Cortex of kidney (tissue), 1 donor: ENCODE results near the gene KCNMB3.
"Not testable (repeated sequence)": the region's sequence is repeated elsewhere in the genome, so short reads cannot be mapped to it uniquely, and the experiment has no call there.

Experiments used
- DNase-seq: peaks from one replicate; lab custom pipeline; 2025; lab: John Stamatoyannopoulos, UW

The KCNMB3 gene

GRCh38 chr3:179264449-179264848 lies 13.5 kb upstream of the KCNMB3 start:
- DNase-seq: no peak

GRCh38 chr3:179263134-179263533 lies 12.2 kb upstream of the KCNMB3 start:
- DNase-seq: no peak

- no peak for DNase-seq
Observed at GRCh38 chr3:179260949-179261765, 10.2 kb upstream of the KCNMB3 start.

- not testable (repeated sequence) for DNase-seq
Observed at GRCh38 chr3:179259959-179260756, 9.2 kb upstream of the KCNMB3 start.

- no peak for DNase-seq
Observed at GRCh38 chr3:179258820-179259219, 7.9 kb upstream of the KCNMB3 start.

- not testable (repeated sequence) for DNase-seq
Observed at GRCh38 chr3:179257742-179258141, 6.8 kb upstream of the KCNMB3 start.

GRCh38 chr3:179256813-179257212 lies 5.9 kb upstream of the KCNMB3 start:
- no peak for DNase-seq

- DNase-seq: no peak
Observed at GRCh38 chr3:179247289-179248015, 3.5 kb downstream of the KCNMB3 start.

- no peak for DNase-seq
Observed at GRCh38 chr3:179244878-179245277, 6.0 kb downstream of the KCNMB3 start.

- DNase-seq: not testable (repeated sequence)
Observed at GRCh38 chr3:179242859-179243258, 8.1 kb downstream of the KCNMB3 start.

- not testable (repeated sequence) for DNase-seq
Observed at GRCh38 chr3:179240299-179240698, 10.6 kb downstream of the KCNMB3 start.

- no peak for DNase-seq
Observed at GRCh38 chr3:179236669-179237301, 14.1 kb downstream of the KCNMB3 start.

GRCh38 chr3:179234199-179234598 lies 16.7 kb downstream of the KCNMB3 start:
- DNase-seq: no peak

GRCh38 chr3:179233043-179233442 lies 17.9 kb downstream of the KCNMB3 start:
- no peak for DNase-seq

GRCh38 chr3:179229177-179229576 lies 21.7 kb downstream of the KCNMB3 start:
- no peak for DNase-seq

- DNase-seq: no peak
Observed at GRCh38 chr3:179227349-179227748, 23.6 kb downstream of the KCNMB3 start.

GRCh38 chr3:179224584-179224983 lies 26.3 kb downstream of the KCNMB3 start:
- DNase-seq: no peak

GRCh38 chr3:179223548-179223947 lies 27.4 kb downstream of the KCNMB3 start:
- no peak for DNase-seq

- DNase-seq: not testable (repeated sequence)
Observed at GRCh38 chr3:179218213-179218612, 32.7 kb downstream of the KCNMB3 start.

GRCh38 chr3:179215550-179215949 lies 35.4 kb downstream of the KCNMB3 start:
- not testable (repeated sequence) for DNase-seq

- no peak for DNase-seq
Observed at GRCh38 chr3:179200790-179201189, 50.1 kb downstream of the KCNMB3 start.

GRCh38 chr3:179196700-179197099 lies 54.2 kb downstream of the KCNMB3 start:
- DNase-seq: no peak
